GM21528 (cell line): ENCODE data around the gene OPRM1.
A peak's percentile ranks its signal among the peaks of the same experiment; 100 is the strongest.
"Not testable (repeated sequence)": the region's sequence is repeated elsewhere in the genome, so short reads cannot be mapped to it uniquely, and the experiment has no call there.

Experiments
- ATAC-seq: cut with Tn5 transposase; IDR thresholded peaks from one replicate; pipeline ENCODE4 v1.9.1; 2021; ENCODE audit warnings: mild to moderate bottlenecking, moderate library complexity; ENCODE audit not compliant: unreplicated experiment, low FRiP score

The OPRM1 gene

GRCh38 chr6:154139892-154140291 lies 100.9 kb downstream of the OPRM1 start:
- no peak for ATAC-seq

GRCh38 chr6:154140743-154141142 lies 101.7 kb downstream of the OPRM1 start:
- ATAC-seq = no peak

DNA sequence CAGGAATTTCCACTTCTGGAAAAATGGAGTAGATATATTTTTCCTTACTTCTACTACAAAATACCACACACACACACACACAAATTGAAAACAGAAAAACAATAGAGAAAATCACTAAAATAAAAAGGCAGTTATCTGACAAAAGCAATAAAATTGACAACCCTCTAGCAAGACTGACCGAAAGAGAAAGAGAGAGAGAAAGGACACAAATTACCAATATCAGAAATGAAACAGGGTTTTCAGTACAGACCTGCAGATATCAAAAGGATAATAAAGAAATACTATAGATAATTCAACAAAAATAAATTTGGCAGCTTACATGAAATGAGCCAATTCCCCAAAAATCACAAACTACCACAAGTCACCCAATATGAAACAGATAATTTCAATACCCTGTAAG lies 104.7 kb downstream of the OPRM1 start:
- no peak for ATAC-seq

- no peak for ATAC-seq
Measured at GRCh38 chr6:154154389-154154967, 115.4 kb downstream of the OPRM1 start.

DNA sequence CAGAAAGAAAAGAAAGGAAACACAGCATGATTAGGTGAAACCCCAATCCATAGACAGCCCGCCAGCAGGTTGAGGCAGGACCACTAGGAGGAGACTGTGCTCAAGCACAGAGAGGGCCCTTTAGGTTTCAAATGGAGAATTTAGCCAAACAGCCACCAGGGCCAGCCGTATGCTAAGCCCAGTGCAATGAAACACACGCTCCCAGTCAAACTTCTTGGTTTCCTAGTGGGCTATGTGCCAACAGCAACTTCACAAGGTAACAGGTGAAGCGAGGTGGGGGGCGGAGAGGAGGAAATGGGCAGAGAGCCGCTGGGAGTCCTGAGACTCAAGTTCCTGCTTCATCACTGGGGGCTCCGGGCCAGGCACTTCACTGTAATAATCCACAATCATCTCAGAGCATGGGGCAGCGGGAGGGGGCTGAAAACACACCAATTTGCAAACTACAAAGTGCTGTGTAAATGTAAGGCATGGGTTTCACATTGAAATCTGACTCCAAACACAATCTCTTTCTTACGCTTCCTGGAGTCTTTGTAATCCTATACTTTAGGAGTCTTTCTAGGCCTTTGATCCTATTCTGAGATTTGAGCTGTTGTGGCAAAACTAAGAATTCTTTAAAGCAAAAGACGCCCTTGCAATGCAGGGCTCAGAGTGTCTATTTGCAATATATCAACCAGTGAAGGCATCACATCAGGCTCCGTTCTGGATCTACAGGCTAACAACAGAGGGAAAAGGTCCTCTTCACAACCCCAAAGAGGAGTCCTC lies 117.3 kb downstream of the OPRM1 start:
- ATAC-seq = peak; percentile 69

DNA sequence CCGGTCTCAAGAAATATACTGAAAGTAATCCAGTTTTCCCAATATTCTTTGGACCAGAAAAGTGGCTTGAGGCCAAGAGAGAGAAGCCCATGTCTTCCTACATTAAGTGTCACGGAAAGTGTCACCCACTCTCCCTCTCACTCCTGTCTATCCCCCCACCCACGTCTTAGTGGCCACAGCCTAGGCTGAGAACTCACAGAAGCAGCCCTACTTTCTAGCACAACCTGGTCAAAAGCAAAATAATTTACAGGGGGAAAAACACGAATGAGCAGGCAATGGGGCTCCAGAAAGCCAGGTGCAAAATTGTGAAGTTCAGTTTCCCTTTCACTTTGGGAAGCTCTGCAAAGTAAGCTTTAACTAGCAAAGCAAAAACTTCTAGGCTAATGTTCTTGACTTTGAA lies 118.0 kb downstream of the OPRM1 start:
- ATAC-seq = peak; percentile 52

- ATAC-seq = no peak
Measured at GRCh38 chr6:154157706-154158105, 118.7 kb downstream of the OPRM1 start.

DNA sequence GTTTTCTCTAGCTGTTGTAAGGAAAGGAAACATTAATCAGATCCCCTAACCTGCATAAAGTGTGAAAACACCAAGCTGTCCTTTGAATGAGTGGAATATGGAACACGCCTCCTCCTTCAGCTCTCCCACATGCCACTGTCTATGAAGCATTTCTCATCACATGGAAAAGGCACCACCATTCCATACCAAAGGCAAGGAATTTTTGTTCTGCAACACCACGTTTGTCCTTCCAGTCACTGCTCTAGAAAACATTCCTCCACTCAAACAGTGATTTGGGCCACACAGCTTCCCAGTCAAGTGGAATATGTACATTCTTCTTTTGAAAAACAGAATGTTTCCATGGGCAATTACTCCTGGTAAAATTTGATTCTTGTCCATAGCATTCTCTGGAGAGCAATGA lies 120.1 kb downstream of the OPRM1 start:
- ATAC-seq = no peak

DNA sequence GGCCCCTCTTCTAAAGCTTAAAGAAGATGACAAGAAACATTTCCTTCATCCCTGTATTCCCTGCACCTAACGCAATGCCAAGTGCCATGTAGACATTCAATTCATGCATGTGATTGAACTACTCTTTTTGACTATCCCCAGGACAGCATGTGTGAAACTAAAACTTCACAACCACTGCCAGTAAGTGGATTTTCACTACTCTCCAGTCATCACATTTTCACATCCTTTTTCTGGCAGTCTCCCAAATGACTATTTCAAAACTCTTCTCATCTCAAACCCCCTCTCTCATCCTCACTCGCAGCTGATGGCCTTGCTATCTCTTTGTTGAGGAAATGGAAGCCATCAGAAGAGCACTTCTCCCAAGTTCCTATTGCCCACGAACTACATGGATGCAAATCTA lies 122.6 kb downstream of the OPRM1 start:
- ATAC-seq = peak; percentile 73

DNA sequence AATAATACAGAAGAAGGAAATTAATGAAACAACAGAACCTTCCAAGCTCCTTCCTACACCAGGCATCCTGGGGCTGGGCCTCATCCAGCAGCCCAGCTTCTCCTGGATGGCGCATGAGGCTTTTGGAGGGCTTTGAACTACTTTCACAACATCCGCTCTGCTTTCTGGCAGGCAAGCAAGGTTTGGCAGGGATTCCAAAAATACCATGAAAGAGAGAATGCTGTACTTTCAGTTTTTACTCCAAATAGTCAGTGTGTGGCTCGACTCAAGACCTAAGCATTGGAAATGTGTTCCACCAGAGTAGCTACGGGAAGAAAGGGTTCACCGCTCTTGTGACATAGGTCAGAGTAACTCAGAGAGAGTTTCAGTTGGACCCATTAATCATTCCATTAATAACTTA lies 125.4 kb downstream of the OPRM1 start:
- no peak for ATAC-seq

GRCh38 chr6:154165478-154165877 lies 126.4 kb downstream of the OPRM1 start:
- ATAC-seq = no peak

GRCh38 chr6:154166140-154166539 lies 127.1 kb downstream of the OPRM1 start:
- no peak for ATAC-seq

GRCh38 chr6:154167126-154167525 lies 128.1 kb downstream of the OPRM1 start:
- no peak for ATAC-seq

GRCh38 chr6:154169193-154169847 lies 130.3 kb downstream of the OPRM1 start:
- ATAC-seq = no peak

DNA sequence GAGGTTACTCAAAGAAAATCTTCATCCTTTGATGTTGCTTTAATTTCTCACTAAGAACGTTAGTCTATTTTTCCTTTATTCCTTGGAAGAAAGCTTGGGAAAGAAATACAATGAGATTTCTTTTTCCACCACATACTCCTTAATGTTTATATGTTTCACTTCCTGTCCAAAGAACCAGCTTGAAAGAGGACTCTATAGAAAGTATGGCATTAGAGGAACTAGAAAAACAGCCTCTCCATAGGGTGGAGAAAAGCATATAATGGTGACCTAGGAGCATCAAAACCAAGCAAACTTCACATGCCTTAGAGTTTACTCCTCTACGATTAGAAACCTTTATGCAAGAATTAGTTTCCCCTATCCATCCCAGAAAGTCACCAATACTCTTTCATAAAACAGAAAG lies 131.1 kb downstream of the OPRM1 start:
- no peak for ATAC-seq

- ATAC-seq = not testable (repeated sequence)
Measured at GRCh38 chr6:154172393-154172792, 133.4 kb downstream of the OPRM1 start.

DNA sequence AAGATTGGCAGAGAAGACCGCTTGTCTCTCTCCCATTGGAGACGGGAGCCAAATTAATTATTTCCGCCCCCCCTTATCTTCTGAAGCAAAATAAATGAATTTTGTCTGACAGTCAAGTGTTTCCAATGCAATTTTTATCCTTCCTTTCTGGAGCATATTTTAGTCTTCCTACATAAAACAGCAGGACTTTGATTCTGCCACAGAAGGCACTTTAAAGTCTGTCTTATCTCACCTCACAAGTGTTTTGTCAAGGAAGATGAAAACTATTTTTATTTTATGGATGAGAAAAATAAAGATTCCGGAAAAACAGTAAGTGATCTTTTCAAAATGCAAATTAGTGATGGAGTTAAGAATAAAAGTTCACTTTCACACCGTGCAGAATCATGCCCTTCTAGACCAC lies 140.4 kb downstream of the OPRM1 start:
- no peak for ATAC-seq

GRCh38 chr6:154187203-154187602 lies 148.2 kb downstream of the OPRM1 start:
- ATAC-seq = no peak

DNA sequence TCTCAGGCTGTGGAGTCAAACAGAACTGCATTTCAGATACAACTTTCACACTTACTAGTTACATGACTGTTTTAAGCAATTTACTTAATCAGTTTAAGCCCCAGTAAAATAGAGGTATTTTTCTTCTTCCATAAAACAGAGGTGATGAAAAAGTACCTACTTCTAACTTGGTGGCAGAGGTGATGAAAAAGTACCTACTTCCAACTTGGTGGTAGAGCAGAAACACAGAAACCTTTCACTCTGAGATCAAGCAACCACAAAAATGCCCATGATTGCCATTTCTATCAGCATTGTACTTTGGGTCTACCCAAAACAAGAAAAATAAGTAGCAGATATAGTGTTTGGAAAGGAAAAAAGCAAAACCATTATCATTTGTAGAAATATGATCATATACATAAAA lies 148.7 kb downstream of the OPRM1 start:
- no peak for ATAC-seq

GRCh38 chr6:154196333-154196885 lies 157.4 kb downstream of the OPRM1 start:
- ATAC-seq = no peak

DNA sequence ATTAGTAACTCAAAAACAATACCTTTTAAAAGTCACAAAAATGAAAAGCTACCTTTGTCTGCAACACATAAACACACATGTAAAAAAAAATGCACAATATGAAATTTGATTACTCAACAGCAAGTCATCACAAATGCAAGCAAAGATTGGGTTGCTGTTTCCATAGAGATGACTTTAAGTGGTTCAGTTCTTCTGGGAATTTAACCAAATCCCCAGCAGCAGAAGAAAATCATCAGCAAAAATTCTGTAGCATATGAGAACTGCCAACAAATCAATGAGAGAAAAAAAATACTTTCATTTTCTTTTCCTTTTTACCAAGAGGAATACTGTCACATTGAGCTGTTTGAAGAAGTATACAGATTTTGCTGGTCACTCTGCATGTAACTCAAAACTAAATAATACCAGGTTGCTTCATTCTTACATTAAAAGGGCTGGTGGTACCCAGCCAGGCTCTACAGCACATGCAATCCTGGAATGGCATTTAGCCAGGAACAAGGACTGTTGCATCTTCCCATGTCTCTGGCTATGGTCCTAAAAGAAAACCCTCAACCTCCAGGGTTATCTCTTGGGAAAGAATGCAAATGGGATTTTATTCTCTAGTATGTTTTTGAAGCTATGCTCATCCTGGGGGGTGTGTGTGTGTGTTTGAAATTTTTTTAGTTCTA lies 158.3 kb downstream of the OPRM1 start:
- no peak for ATAC-seq
